Cardiac fibroblast (primary cell): ENCODE results near the gene SLC22A4.

Experiments
- DNase-seq, 2 donors: peaks; one replicate each; pipeline versions ENCODE4 v3.0.0 to v3.0.0-alpha.2; 2010; ENCODE audit warnings: low read depth in 2 of 2
- H3K4me3 ChIP-seq, 2 donors: replicated peaks in 1 of 2; 1 replicate in 1 of 2; 2 replicates in 1 of 2; pipeline ENCODE4 v1.5.1; 2011; ENCODE audit warnings: low read depth in 2 of 2, low read length in 2 of 2, mild to moderate bottlenecking in 2 of 2, moderate library complexity in 1 of 2
- CTCF ChIP-seq: IDR thresholded peaks from one replicate; pipeline ENCODE4 v1.5.1; 2011; ENCODE audit warnings: low read depth, mild to moderate bottlenecking, low read length, inconsistent platforms

Gene SLC22A4

GRCh38 chr5:132297211-132297940 lies 3.2 kb downstream of the SLC22A4 start:
- no peak for DNase-seq
- H3K4me3 ChIP-seq = no peak overlapping the region
- TF ChIP-seq CTCF = no peak

- TF ChIP-seq CTCF = no peak
- peak; percentile 28 to 62 for DNase-seq
- no peak overlapping the region for H3K4me3 ChIP-seq
Measured at GRCh38 chr5:132298298-132299212, 4.4 kb downstream of the SLC22A4 start.

- no peak for TF ChIP-seq CTCF
- DNase-seq = no peak
- no peak overlapping the region for H3K4me3 ChIP-seq
Measured at GRCh38 chr5:132299917-132300316, 5.7 kb downstream of the SLC22A4 start.

GRCh38 chr5:132300577-132301343 lies 6.6 kb downstream of the SLC22A4 start:
- TF ChIP-seq CTCF = no peak
- no peak for DNase-seq
- no peak overlapping the region for H3K4me3 ChIP-seq

- no peak for TF ChIP-seq CTCF
- DNase-seq = no peak
- no peak overlapping the region for H3K4me3 ChIP-seq
Measured at GRCh38 chr5:132301344-132302271, 7.4 kb downstream of the SLC22A4 start.

- no peak overlapping the region for H3K4me3 ChIP-seq
- TF ChIP-seq CTCF = no peak
- no peak for DNase-seq
Measured at GRCh38 chr5:132302413-132302812, 8.2 kb downstream of the SLC22A4 start.
